ENCODE data around the gene SEPTIN8.

GRCh38 chr5:132813599-132814502 is 36.8 kb upstream of the SEPTIN8 start:
- no peak for TF ChIP-seq ZNF121 (CRISPR knock-in tag; IDR thresholded peaks at IDR 0.05)
- no peak for TF ChIP-seq ZNF687 (CRISPR knock-in tag; IDR thresholded peaks at IDR 0.05)
- TF ChIP-seq ARID3A (IDR thresholded peaks at IDR 0.05; ENCODE audit: low read depth, low read length), result no peak
- TF ChIP-seq NFE2L1 (CRISPR knock-in tag; IDR thresholded peaks at IDR 0.05; ENCODE audit: borderline replicate concordance), result no peak
- no peak for TF ChIP-seq XRCC5 (optimal IDR thresholded peaks at IDR 0.05; ENCODE audit: low read length)
- TF ChIP-seq TOE1 (CRISPR knock-in tag; IDR thresholded peaks at IDR 0.05), result no peak
- TF ChIP-seq LBX2 (CRISPR knock-in tag; IDR thresholded peaks at IDR 0.05; ENCODE audit: borderline replicate concordance), result no peak
- TF ChIP-seq EZH2 (conservative IDR thresholded peaks at IDR 0.05; ENCODE audit: low read depth, low read length), result no peak
- no peak for TF ChIP-seq ZFP1 (CRISPR knock-in tag; IDR thresholded peaks at IDR 0.05)
- TF ChIP-seq, protein P1, sequence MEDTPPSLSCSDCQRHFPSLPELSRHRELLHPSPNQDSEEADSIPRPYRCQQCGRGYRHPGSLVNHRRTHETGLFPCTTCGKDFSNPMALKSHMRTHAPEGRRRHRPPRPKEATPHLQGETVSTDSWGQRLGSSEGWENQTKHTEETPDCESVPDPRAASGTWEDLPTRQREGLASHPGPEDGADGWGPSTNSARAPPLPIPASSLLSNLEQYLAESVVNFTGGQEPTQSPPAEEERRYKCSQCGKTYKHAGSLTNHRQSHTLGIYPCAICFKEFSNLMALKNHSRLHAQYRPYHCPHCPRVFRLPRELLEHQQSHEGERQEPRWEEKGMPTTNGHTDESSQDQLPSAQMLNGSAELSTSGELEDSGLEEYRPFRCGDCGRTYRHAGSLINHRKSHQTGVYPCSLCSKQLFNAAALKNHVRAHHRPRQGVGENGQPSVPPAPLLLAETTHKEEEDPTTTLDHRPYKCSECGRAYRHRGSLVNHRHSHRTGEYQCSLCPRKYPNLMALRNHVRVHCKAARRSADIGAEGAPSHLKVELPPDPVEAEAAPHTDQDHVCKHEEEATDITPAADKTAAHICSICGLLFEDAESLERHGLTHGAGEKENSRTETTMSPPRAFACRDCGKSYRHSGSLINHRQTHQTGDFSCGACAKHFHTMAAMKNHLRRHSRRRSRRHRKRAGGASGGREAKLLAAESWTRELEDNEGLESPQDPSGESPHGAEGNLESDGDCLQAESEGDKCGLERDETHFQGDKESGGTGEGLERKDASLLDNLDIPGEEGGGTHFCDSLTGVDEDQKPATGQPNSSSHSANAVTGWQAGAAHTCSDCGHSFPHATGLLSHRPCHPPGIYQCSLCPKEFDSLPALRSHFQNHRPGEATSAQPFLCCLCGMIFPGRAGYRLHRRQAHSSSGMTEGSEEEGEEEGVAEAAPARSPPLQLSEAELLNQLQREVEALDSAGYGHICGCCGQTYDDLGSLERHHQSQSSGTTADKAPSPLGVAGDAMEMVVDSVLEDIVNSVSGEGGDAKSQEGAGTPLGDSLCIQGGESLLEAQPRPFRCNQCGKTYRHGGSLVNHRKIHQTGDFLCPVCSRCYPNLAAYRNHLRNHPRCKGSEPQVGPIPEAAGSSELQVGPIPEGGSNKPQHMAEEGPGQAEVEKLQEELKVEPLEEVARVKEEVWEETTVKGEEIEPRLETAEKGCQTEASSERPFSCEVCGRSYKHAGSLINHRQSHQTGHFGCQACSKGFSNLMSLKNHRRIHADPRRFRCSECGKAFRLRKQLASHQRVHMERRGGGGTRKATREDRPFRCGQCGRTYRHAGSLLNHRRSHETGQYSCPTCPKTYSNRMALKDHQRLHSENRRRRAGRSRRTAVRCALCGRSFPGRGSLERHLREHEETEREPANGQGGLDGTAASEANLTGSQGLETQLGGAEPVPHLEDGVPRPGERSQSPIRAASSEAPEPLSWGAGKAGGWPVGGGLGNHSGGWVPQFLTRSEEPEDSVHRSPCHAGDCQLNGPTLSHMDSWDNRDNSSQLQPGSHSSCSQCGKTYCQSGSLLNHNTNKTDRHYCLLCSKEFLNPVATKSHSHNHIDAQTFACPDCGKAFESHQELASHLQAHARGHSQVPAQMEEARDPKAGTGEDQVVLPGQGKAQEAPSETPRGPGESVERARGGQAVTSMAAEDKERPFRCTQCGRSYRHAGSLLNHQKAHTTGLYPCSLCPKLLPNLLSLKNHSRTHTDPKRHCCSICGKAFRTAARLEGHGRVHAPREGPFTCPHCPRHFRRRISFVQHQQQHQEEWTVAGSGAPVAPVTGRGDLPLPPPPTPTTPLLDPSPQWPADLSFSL (CRISPR knock-in tag; IDR thresholded peaks at IDR 0.05), result no peak
- no peak for TF ChIP-seq CTCF (CRISPR knock-in tag; IDR thresholded peaks at IDR 0.05)
- TF ChIP-seq KLF9 (CRISPR knock-in tag; IDR thresholded peaks at IDR 0.05; ENCODE audit: low read depth), result no peak
- TF ChIP-seq MAFF (IDR thresholded peaks at IDR 0.05; ENCODE audit: low read depth, low read length), result no peak
- no peak for TF ChIP-seq RERE (CRISPR knock-in tag; IDR thresholded peaks at IDR 0.05; ENCODE audit: low read depth)

Data from HepG2 (cell line).